PC-9 (cell line): ENCODE measurements around the gene SLC45A3.

Experiments used
- EZH2 ChIP-seq: fragments of 200-600 bp; sonication (generic); IDR thresholded peaks from 2 replicates; pipeline ENCODE4 v1.8.0; 2017; ENCODE audit warnings: antibody characterized with exemption, low read depth
- TF ChIP-seq, protein P1 (sequence below): fragments of 200-600 bp; sonication (generic); conservative IDR thresholded peaks from 2 replicates; pipeline ENCODE4 v1.6.1; 2017; ENCODE audit warnings: mixed run types, antibody characterized with exemption, mild to moderate bottlenecking, moderate library complexity

DNA sequence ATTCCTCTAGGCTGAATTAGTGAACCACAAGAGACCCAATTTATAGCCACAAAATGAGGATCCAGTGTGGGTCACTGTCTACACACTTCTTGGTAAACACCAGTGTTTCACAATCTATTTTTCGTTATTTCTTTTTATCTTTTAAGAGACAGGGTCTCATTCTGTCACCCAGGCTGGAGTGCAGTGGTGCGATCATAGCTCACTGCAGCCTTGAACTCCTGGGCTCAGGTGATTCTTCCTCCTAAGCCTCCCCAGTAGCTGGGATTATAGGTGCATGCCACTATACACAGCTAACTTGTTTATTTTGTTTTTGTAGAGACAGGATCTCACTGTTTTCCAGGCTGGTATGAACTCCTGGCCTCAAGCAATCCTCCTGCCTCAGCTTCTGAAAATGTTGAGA lies 29.3 kb upstream of the SLC45A3 start:
- TF ChIP-seq, protein P1, sequence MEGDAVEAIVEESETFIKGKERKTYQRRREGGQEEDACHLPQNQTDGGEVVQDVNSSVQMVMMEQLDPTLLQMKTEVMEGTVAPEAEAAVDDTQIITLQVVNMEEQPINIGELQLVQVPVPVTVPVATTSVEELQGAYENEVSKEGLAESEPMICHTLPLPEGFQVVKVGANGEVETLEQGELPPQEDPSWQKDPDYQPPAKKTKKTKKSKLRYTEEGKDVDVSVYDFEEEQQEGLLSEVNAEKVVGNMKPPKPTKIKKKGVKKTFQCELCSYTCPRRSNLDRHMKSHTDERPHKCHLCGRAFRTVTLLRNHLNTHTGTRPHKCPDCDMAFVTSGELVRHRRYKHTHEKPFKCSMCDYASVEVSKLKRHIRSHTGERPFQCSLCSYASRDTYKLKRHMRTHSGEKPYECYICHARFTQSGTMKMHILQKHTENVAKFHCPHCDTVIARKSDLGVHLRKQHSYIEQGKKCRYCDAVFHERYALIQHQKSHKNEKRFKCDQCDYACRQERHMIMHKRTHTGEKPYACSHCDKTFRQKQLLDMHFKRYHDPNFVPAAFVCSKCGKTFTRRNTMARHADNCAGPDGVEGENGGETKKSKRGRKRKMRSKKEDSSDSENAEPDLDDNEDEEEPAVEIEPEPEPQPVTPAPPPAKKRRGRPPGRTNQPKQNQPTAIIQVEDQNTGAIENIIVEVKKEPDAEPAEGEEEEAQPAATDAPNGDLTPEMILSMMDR, result no peak
- TF ChIP-seq EZH2, result no peak
